IMR-90 (cell line): ENCODE measurements around the gene CPTP. TPM values are rescaled to one million over a fixed set of nuclear protein-coding genes. Genes with fewer than 3 reads are reported as not detected.
A peak's percentile ranks its signal among the peaks of the same experiment; 100 is the strongest.

Experiments
- ATAC-seq: fragments of 200-7000 bp; cut with Tn5 transposase; 2 replicates; pipeline ENCODE4 v1.9.1; 2020; ENCODE audit warnings: low read depth, mild to moderate bottlenecking, moderate library complexity
- BruUV-seq: library from RNA; stranded (reverse); fragments of 400-500 nt; replicated peaks from 2 replicates; lab custom pipeline; 2021; lab: Mats Ljungman, UMichigan
- CTCF ChIA-PET: fragments of 300-600 bp; formaldehyde crosslinking; extraction: SDS; loops from one replicate; lab custom pipeline; 2021; ENCODE audit warnings: antibody characterized with exemption; lab: Yijun Ruan, JAX
- POLR2A ChIA-PET: fragments of 300-600 bp; sonication (Branson Sonifier 250); formaldehyde crosslinking; loops from one replicate; lab custom pipeline; 2022; ENCODE audit warnings: antibody characterized with exemption; ENCODE audit not compliant: unreplicated experiment; lab: Charles Lee
- DNase-seq: peaks from one replicate; pipeline ENCODE4 v3.0.0; 2013
- H2AFZ ChIP-seq: replicated peaks from 2 replicates; pipeline ENCODE3; 2013; ENCODE audit warnings: low read length, mild to moderate bottlenecking; ENCODE audit not compliant: poor library complexity
- H2AK5ac ChIP-seq: 2 replicates; pipeline ENCODE4 v1.6.1; 2013; ENCODE audit warnings: low read depth, low read length, inconsistent platforms
- H2AK9ac ChIP-seq: replicated peaks from 2 replicates; pipeline ENCODE3; 2013; ENCODE audit warnings: mild to moderate bottlenecking, low read depth, low read length, moderate library complexity; ENCODE audit not compliant: poor library complexity
- H2BK120ac ChIP-seq: 2 replicates; pipeline ENCODE4 v1.6.1; 2013; ENCODE audit warnings: low read depth, low read length, inconsistent platforms
- H2BK15ac ChIP-seq: 3 replicates; pipeline ENCODE4 v1.6.1; 2013; ENCODE audit warnings: low read depth, low read length, inconsistent platforms
- H2BK20ac ChIP-seq: 2 replicates; pipeline ENCODE4 v1.6.1; 2013; ENCODE audit warnings: low read depth, mild to moderate bottlenecking, inconsistent platforms, low read length, moderate library complexity
- H2BK5ac ChIP-seq: 2 replicates; pipeline ENCODE4 v1.6.1; 2013; ENCODE audit warnings: mild to moderate bottlenecking, low read depth, low read length, inconsistent platforms; ENCODE audit not compliant: poor library complexity, severe bottlenecking
- H3K14ac ChIP-seq: replicated peaks from 2 replicates; pipeline ENCODE4 v1.6.1; 2013; ENCODE audit warnings: low read depth, low read length, inconsistent platforms
- H3K18ac ChIP-seq: 2 replicates; pipeline ENCODE4 v1.6.1; 2013; ENCODE audit warnings: low read depth, low read length, control low read depth
- H3K23ac ChIP-seq: 2 replicates; pipeline ENCODE4 v1.6.1; 2013; ENCODE audit warnings: low read depth, low read length, inconsistent platforms
- H3K27ac ChIP-seq: 2 replicates; pipeline ENCODE4 v1.5.1; 2013; ENCODE audit warnings: mild to moderate bottlenecking, control low read depth, low read length; ENCODE audit not compliant: insufficient read depth
- H3K27me3 ChIP-seq: 2 replicates; pipeline ENCODE4 v1.6.1; 2013; ENCODE audit warnings: low read length; ENCODE audit not compliant: control insufficient read depth, insufficient read depth
- H3K36me3 ChIP-seq: 2 replicates; pipeline ENCODE4 v1.6.1; 2013; ENCODE audit warnings: low read length, mixed read lengths; ENCODE audit not compliant: control insufficient read depth, insufficient read depth
- H3K4ac ChIP-seq: 2 replicates; pipeline ENCODE4 v1.6.1; 2013; ENCODE audit warnings: low read depth, low read length, inconsistent platforms
- H3K4me1 ChIP-seq: 2 replicates; pipeline ENCODE4 v1.6.1; 2013; ENCODE audit warnings: low read length, mixed read lengths; ENCODE audit not compliant: control insufficient read depth, insufficient read depth
- H3K4me2 ChIP-seq: 2 replicates; pipeline ENCODE4 v1.6.1; 2013; ENCODE audit warnings: low read depth, mild to moderate bottlenecking, control low read depth, low read length, moderate library complexity
- H3K4me3 ChIP-seq: 2 replicates; pipeline ENCODE4 v1.5.1; 2013; ENCODE audit warnings: low read depth, mild to moderate bottlenecking, control low read depth, low read length, moderate library complexity; ENCODE audit not compliant: insufficient read depth
- H3K56ac ChIP-seq: 2 replicates; pipeline ENCODE4 v1.6.1; 2013; ENCODE audit warnings: low read length, inconsistent platforms; ENCODE audit not compliant: insufficient read depth; ENCODE audit errors: extremely low read depth
- H3K79me1 ChIP-seq, 2 experiments: 2 replicates each; pipeline ENCODE4 v1.6.1; 2013; ENCODE audit warnings: low read length in 2 of 2, inconsistent platforms in 1 of 2, low read depth in 1 of 2
- H3K9ac ChIP-seq: 2 replicates; pipeline ENCODE4 v1.6.1; 2013; ENCODE audit warnings: low read depth, low read length, control low read depth
- H3K9me1 ChIP-seq: 2 replicates; pipeline ENCODE4 v1.6.1; 2013; ENCODE audit warnings: low read length, inconsistent platforms; ENCODE audit not compliant: insufficient read depth
- H3K9me3 ChIP-seq: 2 replicates; pipeline ENCODE4 v1.6.1; 2013; ENCODE audit warnings: low read length; ENCODE audit not compliant: control insufficient read depth, insufficient read depth
- H4K20me1 ChIP-seq: 2 replicates; pipeline ENCODE4 v1.6.1; 2013; ENCODE audit warnings: low read length, inconsistent platforms; ENCODE audit not compliant: insufficient read depth
- H4K5ac ChIP-seq: 2 replicates; pipeline ENCODE4 v1.6.1; 2013; ENCODE audit warnings: mild to moderate bottlenecking, low read depth, low read length, control low read depth
- H4K8ac ChIP-seq, 2 experiments: 2 replicates each; pipeline ENCODE4 v1.6.1; 2013; ENCODE audit warnings: low read depth in 2 of 2, low read length in 2 of 2, control low read depth in 1 of 2, inconsistent platforms in 1 of 2
- H4K91ac ChIP-seq: 2 replicates; pipeline ENCODE4 v1.6.1; 2013; ENCODE audit warnings: low read depth, low read length, inconsistent platforms; ENCODE audit not compliant: insufficient read depth
- BHLHE40 ChIP-seq: fragments of 150-350 bp; IDR thresholded peaks from 2 replicates; pipeline ENCODE4 v1.6.1; 2016; ENCODE audit warnings: mild to moderate bottlenecking, low read depth, low read length
- CHD1 ChIP-seq: IDR thresholded peaks from 2 replicates; pipeline ENCODE4 v1.6.1; 2012; ENCODE audit warnings: low read depth, low read length, improper control_type of control experiment
- FOS ChIP-seq: fragments of 150-350 bp; IDR thresholded peaks from 2 replicates; pipeline ENCODE4 v1.6.1; 2016; ENCODE audit warnings: low read depth, low read length
- MAFK ChIP-seq: IDR thresholded peaks from 2 replicates; pipeline ENCODE4 v1.6.1; 2012; ENCODE audit warnings: low read depth, low read length, improper control_type of control experiment
- MAZ ChIP-seq: IDR thresholded peaks from 2 replicates; pipeline ENCODE4 v1.6.1; 2012; ENCODE audit warnings: low read depth, mild to moderate bottlenecking, low read length, improper control_type of control experiment, moderate library complexity, borderline replicate concordance
- MXI1 ChIP-seq: IDR thresholded peaks from 2 replicates; pipeline ENCODE4 v1.6.1; 2012; ENCODE audit warnings: low read depth, mild to moderate bottlenecking, low read length, moderate library complexity, borderline replicate concordance
- NFE2L2 ChIP-seq: fragments of 150-350 bp; IDR thresholded peaks from 2 replicates; pipeline ENCODE4 v1.6.1; 2016; ENCODE audit warnings: low read depth, mild to moderate bottlenecking, low read length
- POLR2A ChIP-seq: IDR thresholded peaks from 2 replicates; pipeline ENCODE4 v1.6.1; 2012; ENCODE audit warnings: mild to moderate bottlenecking, low read depth, low read length
- SMC3 ChIP-seq: fragments of 150-350 bp; IDR thresholded peaks from 2 replicates; pipeline ENCODE4 v1.6.1; 2016; ENCODE audit warnings: low read depth, mild to moderate bottlenecking, antibody characterized with exemption, low read length, moderate library complexity
- WGBS, 2 experiments: methylation state at CpG; one replicate each; pipeline versions ENCODE4 v1.1.5 to v1.1.7; 2013; ENCODE audit warnings: missing lambda C conversion rate in 2 of 2; ENCODE audit not compliant: insufficient read length in 1 of 2; ENCODE audit errors: extremely low coverage in 2 of 2; 5-methylcytosine and 5-hydroxymethylcytosine counted together
- dilution Hi-C: fragments of 300-500 bp; cut with HindIII; formaldehyde crosslinking; loops from one replicate; pipeline ENCODE4 v1.14.3; 2018; ENCODE audit warnings: low sequenced_read_pairs; ENCODE audit not compliant: unreplicated experiment
- in situ Hi-C: fragments of 300-500 bp; cut with MboI; formaldehyde crosslinking; loops from 3 replicates; pipeline ENCODE4 v1.14.3; 2019; ENCODE audit warnings: low sequenced_read_pairs, inconsistent platforms, mixed read lengths
- intact Hi-C: fragments of 100-400 bp; cut with micrococcal nuclease; formaldehyde crosslinking; loops from 2 replicates; pipeline ENCODE4 v1.10.0; 2022
- polyA plus RNA-seq, 3 experiments: library from polyadenylated mRNA; depleted of rRNA; stranded (reverse); fragments of >200 nt; gene quantifications; 2 replicates each; pipeline ENCODE4 v1.2.3, GENCODE V29; 2012; ENCODE audit warnings: low replicate concordance in 1 of 3
- total RNA-seq: library from RNA; depleted of rRNA; stranded (reverse); fragments of >200 nt; gene quantifications from 2 replicates; pipeline ENCODE4 v1.2.3, GENCODE V29; 2012
- TF ChIP-seq, protein P1 (sequence below): fragments of 150-350 bp; IDR thresholded peaks from 2 replicates; pipeline ENCODE4 v1.6.1; 2017; ENCODE audit warnings: mild to moderate bottlenecking, antibody characterized with exemption, low read length, low read depth
- TF ChIP-seq, protein P2 (sequence below): fragments of 150-350 bp; IDR thresholded peaks from 2 replicates; pipeline ENCODE4 v1.6.1; 2016; ENCODE audit warnings: low read depth, mild to moderate bottlenecking, low read length, moderate library complexity, borderline replicate concordance

Gene CPTP
- total and polyA plus RNA-seq, 2 of the 4 experiments (the other 2 are of a cell fraction), result 2.7 to 12.1 TPM

DNA sequence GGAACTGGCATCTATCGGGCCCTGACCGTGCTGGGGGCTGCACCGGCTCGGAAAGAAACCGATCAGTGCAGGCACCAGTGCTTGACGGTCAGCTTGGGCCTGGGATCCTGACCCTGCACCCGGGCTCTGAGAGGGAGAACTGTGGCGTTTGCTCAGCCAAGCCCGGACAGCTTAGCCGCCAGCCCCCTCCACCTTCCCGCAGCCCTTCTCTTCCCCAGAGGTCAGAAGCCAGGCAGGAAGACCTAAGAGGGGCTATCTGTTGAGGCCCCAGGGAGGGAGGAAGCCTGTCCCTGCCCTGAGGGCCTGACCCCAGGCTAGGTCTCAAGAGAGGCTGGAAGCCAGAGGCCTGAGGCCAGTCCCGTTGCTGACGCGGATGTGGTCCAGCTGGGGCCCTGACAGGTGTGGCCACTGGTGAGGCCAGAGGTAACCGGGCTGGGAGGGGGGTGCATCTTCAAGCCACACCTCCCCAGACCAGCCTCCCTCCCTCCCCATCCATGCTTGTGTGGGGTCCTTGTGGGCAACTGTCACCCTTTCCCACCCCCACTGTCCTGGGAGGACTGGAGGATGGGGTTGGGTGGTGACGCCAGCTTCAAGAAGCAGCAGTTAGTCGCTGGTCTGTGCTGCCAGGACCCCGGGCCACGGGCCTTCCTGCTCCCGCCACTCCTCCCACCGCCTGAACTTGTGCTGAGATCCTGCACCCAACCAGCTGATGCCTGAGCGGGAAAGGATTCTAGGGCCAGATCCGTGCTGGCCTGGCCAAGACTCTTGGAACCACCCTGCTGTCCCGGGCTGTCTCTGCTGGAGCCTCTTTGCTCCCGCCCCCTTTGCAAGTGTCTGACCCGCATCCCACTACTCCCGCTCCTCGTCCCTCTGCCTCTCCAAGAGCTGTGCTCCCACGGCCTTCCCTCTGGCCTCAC, 27.2 kb downstream of the CPTP start (continued):
- TF ChIP-seq, protein P1, sequence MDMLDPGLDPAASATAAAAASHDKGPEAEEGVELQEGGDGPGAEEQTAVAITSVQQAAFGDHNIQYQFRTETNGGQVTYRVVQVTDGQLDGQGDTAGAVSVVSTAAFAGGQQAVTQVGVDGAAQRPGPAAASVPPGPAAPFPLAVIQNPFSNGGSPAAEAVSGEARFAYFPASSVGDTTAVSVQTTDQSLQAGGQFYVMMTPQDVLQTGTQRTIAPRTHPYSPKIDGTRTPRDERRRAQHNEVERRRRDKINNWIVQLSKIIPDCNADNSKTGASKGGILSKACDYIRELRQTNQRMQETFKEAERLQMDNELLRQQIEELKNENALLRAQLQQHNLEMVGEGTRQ, result no peak
- no peak for TF ChIP-seq BHLHE40

DNA sequence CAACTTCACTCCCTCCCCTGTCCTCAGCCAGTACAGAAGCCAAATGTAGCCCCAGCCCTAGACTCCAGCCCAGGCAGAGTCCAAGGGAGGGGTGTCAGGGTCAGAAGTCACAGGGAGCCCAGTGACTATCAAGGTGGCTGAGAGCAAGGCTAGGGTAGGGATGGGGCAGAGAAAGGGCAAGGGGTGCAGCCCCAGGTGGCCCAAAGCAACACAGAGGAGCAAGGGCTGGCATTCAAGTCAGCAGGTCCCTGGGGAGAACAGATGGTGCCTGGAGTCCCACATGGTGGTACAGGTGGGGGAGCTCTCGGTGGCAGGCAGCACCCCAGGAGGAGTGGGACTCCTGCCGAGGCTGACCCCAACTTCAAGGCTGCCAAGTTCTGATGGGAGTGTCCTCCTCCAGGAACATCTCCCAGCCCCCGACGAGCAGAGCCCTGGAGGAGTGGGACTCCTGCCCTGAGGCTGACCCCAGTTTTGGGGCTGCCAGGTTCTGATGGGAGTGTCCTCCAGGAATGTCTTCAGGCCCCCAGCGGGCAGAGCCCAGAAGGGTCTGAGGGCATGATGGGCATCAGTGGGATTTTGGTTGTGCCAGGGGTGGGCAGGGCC, 28.3 kb downstream of the CPTP start:
- H3K36me3 ChIP-seq, result peaks cover 39% of the 10 kb centered on the region
- H3K56ac ChIP-seq, result no peak overlapping the region
- WGBS, 2 experiments, result no CpG with 5 or more reads among the region's 5 CpGs
- H3K4me1 ChIP-seq, result peaks cover 21% of the 10 kb centered on the region
- in situ Hi-C loops (no loop called here), dilution Hi-C loops (no loop called here), intact Hi-C loops (no loop called here)
- H3K18ac ChIP-seq, result no peak overlapping the region
- no peak overlapping the region for H3K4ac ChIP-seq
- H2BK120ac ChIP-seq, result no peak overlapping the region
- H3K9me3 ChIP-seq, result no peaks in the 10 kb centered on the region
- ATAC-seq (no peak), DNase-seq (no peak)
- H2AK5ac ChIP-seq, result 0 out of 2 replicates have a peak overlapping the region, but pooled peaks have one; percentile 7
- no peak overlapping the region for H4K91ac ChIP-seq
- H3K9ac ChIP-seq, result no peak overlapping the region
- CTCF ChIA-PET, result no interaction called here
- peak overlapping the region; percentile 0; the same call in 1 of the 2 replicates for H3K27ac ChIP-seq
- H3K79me1 ChIP-seq, result peaks cover 8 to 29% of the 10 kb centered on the region in 2 experiments; a peak in 3 of 4 replicates
- no peak overlapping the region for H3K4me2 ChIP-seq
- H3K4me3 ChIP-seq, result no peak overlapping the region
- no peaks in the 10 kb centered on the region for H3K9me1 ChIP-seq
- no peak overlapping the region for H4K8ac ChIP-seq
- peak overlapping the region; percentile 56; the same call in 1 of the 2 replicates for H3K23ac ChIP-seq
- POLR2A ChIA-PET, result no interaction called here
- BruUV-seq, result TSS peak; percentile 82
- H3K27me3 ChIP-seq, result no peaks in the 10 kb centered on the region
- 0 out of 2 replicates have a peak overlapping the region, but pooled peaks have one; percentile 20 for H4K5ac ChIP-seq
- H2BK5ac ChIP-seq, result no peak overlapping the region
- no peak overlapping the region for H2BK15ac ChIP-seq
- H4K20me1 ChIP-seq, result peaks cover 60% of the 10 kb centered on the region
- H2AFZ ChIP-seq, result peak overlapping the region; percentile 8
- no peak overlapping the region for H2AK9ac ChIP-seq
- H2BK20ac ChIP-seq, result no peak overlapping the region
- no peak overlapping the region for H3K14ac ChIP-seq
- TF ChIP-seq FOS (no peak), CHD1 (no peak), BHLHE40 (no peak), SMC3 (no peak), NFE2L2 (no peak), MAFK (no peak), MXI1 (no peak), POLR2A (no peak), MAZ (no peak)
- TF ChIP-seq, protein P1, result no peak
- TF ChIP-seq, protein P2, sequence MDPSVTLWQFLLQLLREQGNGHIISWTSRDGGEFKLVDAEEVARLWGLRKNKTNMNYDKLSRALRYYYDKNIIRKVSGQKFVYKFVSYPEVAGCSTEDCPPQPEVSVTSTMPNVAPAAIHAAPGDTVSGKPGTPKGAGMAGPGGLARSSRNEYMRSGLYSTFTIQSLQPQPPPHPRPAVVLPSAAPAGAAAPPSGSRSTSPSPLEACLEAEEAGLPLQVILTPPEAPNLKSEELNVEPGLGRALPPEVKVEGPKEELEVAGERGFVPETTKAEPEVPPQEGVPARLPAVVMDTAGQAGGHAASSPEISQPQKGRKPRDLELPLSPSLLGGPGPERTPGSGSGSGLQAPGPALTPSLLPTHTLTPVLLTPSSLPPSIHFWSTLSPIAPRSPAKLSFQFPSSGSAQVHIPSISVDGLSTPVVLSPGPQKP, result no peak
